GM18909 (cell line): ENCODE data around the gene LUZP1.
"Not testable (repeated sequence)": the region's sequence is repeated elsewhere in the genome, so short reads cannot be mapped to it uniquely, and the experiment has no call there.

ENCODE experiments used
- ATAC-seq: cut with Tn5 transposase; IDR thresholded peaks from one replicate; pipeline ENCODE4 v1.9.1; 2021; ENCODE audit warnings: mild to moderate bottlenecking; ENCODE audit not compliant: unreplicated experiment, poor library complexity

LUZP1 gene

DNA sequence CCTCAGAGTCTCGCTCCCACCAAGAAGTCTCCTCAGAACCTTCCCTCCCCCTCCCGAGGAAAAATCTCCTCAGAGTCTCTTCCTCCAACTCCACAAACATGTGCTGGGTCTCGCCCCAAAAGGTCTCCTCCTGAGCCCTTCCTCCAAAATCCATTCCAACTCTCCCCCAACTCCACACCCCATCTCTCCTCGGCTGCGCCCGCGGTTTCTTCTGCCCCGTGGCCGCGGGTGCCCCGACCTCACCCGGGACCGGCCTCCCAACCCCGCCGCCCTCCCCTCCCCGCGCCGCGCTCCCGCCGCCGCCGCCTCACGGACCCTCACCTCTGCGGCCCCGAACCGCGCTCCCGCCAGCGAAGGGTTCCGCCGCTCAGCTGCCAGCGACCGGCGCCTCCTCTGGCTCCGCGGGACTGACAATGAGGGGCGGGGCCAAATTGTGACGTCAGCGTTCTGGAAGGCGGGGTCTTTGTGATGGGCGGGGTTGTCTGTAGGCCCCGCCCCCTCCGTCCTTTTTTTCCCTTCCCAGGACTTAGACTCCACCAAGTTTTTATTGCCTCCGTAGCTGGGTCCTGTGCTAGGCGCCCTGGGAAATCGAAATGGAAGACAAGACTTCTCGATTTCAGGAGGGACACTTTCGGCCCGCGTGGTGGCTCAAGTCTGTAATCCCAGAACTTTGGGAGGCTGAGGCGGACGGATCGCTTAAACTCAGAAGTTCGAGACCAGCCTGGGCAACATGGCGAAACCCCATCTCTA, at the start of gene LUZP1:
LUZP1 (minus strand) TSS at position 412 of the 750 bp plus-strand sequence.
- peak; percentile 77 for ATAC-seq

DNA sequence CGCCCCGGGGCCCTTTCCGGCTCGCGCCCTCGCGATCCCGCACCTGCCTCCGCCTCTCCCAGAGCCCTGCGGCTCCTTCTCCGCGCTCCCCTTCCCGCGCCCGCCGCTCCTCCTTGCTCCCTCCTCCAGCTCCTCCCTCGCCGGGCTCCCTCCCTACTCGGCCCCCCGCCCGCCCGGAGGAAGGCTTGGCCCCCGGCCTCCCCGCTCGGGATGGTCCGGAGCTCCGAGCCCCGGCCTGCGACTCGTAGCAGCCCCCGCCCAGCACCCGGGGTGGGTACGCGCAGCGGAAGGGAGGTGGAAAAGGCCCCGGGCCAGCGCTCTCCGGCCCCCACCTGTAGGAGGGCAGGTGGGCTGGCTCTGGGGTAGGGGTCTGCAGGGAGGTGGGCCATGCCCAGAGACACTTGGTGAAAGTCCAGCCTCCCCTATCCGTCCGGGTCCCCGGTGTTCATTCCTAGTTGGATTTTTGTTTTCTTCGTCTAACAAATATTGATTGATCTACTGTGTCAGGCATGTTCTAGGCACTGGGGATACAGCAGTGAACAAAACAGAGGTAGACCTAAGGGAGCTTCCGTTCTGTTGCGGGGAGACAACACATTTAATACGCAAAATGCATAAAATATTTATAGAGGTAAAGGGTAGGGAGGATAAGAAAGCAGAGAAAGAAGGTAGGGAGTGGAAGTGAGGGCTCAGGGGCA, 48.9 kb upstream of the LUZP1 start, which contains the start of gene HTR1D:
HTR1D (minus strand) TSS at position 82 of the 695 bp plus-strand sequence. CDS start 23,283 bp downstream, outside the sequence.
- no peak for ATAC-seq

GRCh38 chr1:23216771-23217420, 48.2 kb upstream of the LUZP1 start:
- no peak for ATAC-seq

- no peak for ATAC-seq
Measured at GRCh38 chr1:23215751-23216449, 47.2 kb upstream of the LUZP1 start.

- no peak for ATAC-seq
Measured at GRCh38 chr1:23215291-23215690, 46.6 kb upstream of the LUZP1 start.

- no peak for ATAC-seq
Measured at GRCh38 chr1:23214640-23215039, 46.0 kb upstream of the LUZP1 start.

DNA sequence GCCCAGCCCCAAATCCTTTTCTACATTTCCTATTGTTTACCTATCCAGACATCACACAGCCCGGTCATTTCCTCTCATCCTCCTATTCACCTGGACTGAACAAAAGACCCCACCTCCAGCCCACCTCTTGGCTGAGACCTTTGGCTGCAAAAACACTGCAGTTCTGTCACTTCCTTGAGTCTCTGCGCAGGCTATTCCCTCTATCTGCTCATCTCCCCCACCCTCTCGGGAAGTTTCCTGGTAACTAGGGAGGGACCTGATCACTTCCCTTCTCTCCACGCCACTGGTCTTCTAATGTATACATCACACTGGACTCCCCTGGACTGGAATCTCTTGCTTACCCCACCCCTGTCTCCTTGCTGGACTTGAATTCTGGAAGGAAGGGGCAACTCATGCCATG, 43.3 kb upstream of the LUZP1 start:
- ATAC-seq: no peak

DNA sequence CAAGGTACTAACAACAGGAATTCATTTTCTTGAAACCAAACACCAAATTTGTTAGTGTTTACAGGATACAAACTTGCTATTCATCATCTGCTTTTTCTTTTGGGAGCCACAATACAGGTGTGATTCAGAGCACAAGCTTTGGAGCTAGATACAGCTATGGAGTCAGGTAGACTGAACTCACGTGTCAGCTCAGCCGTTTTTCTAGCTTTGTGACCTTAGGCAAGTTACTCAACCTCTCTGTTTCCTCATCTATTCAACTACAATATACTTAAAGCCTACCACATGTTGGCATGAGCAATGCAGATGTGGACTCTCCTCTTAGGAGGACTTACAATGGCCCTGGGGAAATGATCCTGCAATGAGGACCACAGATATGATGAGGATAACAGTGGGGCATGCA, 42.3 kb upstream of the LUZP1 start:
- no peak for ATAC-seq

GRCh38 chr1:23210351-23210785, 41.7 kb upstream of the LUZP1 start:
- no peak for ATAC-seq

DNA sequence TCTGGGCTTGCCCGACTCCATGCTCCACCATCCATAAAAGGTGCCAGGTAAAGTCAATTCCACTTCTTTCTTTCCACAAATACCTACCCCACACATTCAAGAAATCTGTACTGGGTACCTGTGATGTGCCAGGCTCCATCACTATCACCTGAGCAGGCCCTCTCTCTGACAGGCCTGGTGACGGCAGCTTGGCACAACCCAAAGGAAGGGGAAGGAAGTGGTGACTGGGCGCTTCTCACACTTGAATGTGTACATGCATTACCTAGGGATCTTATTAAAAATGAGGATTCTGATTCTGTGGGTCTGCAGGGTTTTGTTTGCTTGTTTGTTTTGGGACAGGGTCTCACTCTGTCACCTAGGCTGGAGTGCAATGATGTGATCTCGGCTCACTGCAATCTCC, 41.1 kb upstream of the LUZP1 start:
- ATAC-seq: no peak

- ATAC-seq: no peak
Measured at GRCh38 chr1:23208527-23208926, 39.9 kb upstream of the LUZP1 start.

- not testable (repeated sequence) for ATAC-seq
Measured at GRCh38 chr1:23207733-23208132, 39.1 kb upstream of the LUZP1 start.

GRCh38 chr1:23202263-23202749, 33.6 kb upstream of the LUZP1 start:
- no peak for ATAC-seq

GRCh38 chr1:23200883-23201282, 32.2 kb upstream of the LUZP1 start:
- no peak for ATAC-seq

GRCh38 chr1:23198373-23198772, 29.7 kb upstream of the LUZP1 start:
- ATAC-seq: no peak

DNA sequence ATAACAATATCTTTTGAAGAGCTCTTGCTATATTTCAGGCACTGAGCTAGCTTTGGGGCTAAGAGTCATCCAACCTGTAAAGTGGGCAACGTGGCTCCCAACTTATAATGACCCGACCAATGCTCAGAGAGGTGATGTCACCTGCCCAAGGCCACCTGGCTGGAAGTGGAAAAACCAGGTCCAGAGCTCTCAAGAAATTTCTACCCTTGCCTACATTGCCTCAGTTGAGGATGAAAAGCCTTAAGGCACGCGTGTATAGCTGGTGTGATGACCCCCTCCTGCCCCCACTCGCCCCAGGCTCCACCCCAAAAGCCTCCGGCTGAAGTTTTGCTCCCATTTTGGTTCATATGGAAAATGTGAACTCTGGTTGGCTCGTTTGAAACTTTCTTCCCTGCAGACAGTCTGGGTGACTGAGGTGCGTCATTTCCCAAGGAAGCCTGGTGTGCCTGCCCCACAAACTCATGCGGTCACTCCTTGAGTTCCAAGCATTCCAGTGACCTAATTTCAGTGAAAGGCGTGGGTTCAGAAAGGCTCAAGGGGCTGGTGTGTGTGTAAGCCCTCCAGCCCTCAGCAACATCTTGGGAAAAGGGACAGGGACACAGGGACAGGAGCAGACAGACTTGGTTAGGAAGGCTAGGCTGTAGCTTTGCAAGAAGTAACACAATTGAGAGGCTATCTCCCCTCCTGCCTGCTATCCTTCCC, 28.1 kb upstream of the LUZP1 start:
- no peak for ATAC-seq

DNA sequence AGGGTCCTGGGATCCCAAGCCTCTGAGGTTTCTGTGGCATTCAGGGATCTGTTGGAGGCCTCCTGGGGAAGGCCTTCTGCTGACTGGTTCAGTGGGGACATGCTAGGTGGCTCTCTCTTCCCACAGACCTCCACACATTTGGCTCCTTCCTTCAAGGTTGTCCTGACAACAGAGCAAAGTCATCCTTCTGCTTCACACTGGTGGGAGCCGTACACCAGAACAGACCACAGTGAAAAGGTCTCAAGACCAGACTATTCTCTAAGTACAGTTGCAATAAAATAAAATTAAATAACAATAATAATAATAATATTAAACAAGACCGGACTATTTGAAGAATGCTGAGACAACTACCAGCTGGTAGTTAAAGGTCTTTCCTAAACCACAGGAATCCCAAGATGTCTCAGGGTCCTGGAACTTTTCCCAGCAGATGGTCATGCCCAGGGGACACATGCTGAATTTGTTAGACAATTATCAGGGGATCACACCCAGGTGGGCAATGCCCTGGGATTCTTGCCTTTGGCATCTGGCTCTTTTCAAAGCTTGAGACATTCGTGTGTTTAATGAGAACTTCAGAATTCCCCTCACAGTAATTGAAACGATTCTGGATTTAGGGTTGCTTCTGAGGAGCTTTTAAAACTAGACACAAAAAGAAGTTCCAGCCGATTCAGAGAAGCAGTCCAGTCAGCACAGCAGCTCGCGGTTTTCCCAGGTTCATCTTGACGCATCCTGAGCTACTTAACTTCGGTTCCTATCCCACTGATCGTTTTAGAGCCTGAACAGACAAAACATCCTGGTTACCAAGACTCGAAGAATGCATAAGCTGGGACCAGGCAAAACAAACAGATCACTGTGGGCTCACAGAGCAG, 25.7 kb upstream of the LUZP1 start:
- no peak for ATAC-seq

DNA sequence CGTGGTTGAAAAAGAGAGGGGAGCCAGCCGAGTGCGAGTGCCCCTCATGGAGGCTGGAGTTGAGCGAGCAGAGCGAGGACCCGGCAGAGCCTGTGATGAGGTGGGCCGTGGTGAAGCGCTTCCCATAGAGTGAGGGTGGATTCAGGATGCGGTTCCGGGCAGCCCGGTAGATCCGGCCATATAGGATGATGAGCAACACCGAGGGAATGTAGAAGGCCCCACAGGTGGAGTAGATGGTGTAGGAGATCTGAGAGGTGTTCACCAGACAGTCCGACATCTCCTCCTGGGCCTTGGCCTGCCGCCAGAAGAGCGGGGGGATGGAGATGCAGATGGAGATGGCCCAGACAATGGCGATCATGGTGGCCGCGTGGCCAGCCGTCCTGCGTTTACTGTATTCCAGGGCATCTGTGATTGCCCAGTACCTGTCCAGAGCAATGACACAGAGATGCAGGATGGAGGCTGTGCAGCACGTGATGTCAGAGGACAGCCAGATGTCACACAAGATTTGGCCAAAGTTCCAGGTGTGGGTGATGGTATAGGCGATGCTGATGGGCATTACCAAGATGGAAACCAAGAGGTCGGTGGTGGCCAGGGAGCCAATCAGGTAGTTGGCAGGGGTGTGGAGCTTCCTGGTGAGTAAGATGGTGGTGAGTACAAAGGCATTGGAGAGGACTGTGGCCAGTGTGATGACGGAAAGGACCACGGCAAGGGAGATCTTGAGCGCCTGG, 24.9 kb upstream of the LUZP1 start:
- no peak for ATAC-seq
